GM19452 (cell line): ENCODE measurements around the gene UACA.
"Not testable (repeated sequence)": the region's sequence is repeated elsewhere in the genome, so short reads cannot be mapped to it uniquely, and the experiment has no call there.

ENCODE experiments used
- ATAC-seq: cut with Tn5 transposase; IDR thresholded peaks from one replicate; pipeline ENCODE4 v1.9.1; 2021; ENCODE audit not compliant: unreplicated experiment

Gene UACA

GRCh38 chr15:70669006-70669602, 94.3 kb downstream of the UACA start:
- peak; percentile 52 for ATAC-seq

- no peak for ATAC-seq
Measured at GRCh38 chr15:70665599-70665998, 97.8 kb downstream of the UACA start.

GRCh38 chr15:70664494-70664893, 98.9 kb downstream of the UACA start:
- ATAC-seq = no peak

- not testable (repeated sequence) for ATAC-seq
Measured at GRCh38 chr15:70663069-70663468, 100.3 kb downstream of the UACA start.

- no peak for ATAC-seq
Measured at GRCh38 chr15:70659662-70660061, 103.7 kb downstream of the UACA start.

- no peak for ATAC-seq
Measured at GRCh38 chr15:70658641-70659040, 104.7 kb downstream of the UACA start.

- ATAC-seq = no peak
Measured at GRCh38 chr15:70653426-70653825, 109.9 kb downstream of the UACA start.

- no peak for ATAC-seq
Measured at GRCh38 chr15:70652341-70652740, 111.0 kb downstream of the UACA start.

GRCh38 chr15:70651303-70651845, 112.0 kb downstream of the UACA start:
- ATAC-seq = no peak

- ATAC-seq = no peak
Measured at GRCh38 chr15:70650567-70651302, 112.6 kb downstream of the UACA start.

GRCh38 chr15:70647396-70647795, 116.0 kb downstream of the UACA start:
- ATAC-seq = no peak

- ATAC-seq = no peak
Measured at GRCh38 chr15:70646169-70646568, 117.2 kb downstream of the UACA start.

- ATAC-seq = no peak
Measured at GRCh38 chr15:70643783-70644125, 119.6 kb downstream of the UACA start.

GRCh38 chr15:70643106-70643782, 120.1 kb downstream of the UACA start:
- ATAC-seq = no peak

GRCh38 chr15:70636540-70637165, 126.7 kb downstream of the UACA start:
- ATAC-seq = no peak

- ATAC-seq = no peak
Measured at GRCh38 chr15:70635895-70636294, 127.5 kb downstream of the UACA start.

GRCh38 chr15:70633991-70634390, 129.4 kb downstream of the UACA start:
- ATAC-seq = no peak

- no peak for ATAC-seq
Measured at GRCh38 chr15:70633103-70633831, 130.1 kb downstream of the UACA start.

GRCh38 chr15:70632491-70633102, 130.8 kb downstream of the UACA start:
- ATAC-seq = no peak

GRCh38 chr15:70632079-70632478, 131.3 kb downstream of the UACA start:
- ATAC-seq = no peak
